H1 (cell line): Measurements from ENCODE around the gene RELN.

Experiments
- CREB1 ChIP-seq: IDR thresholded peaks from 2 replicates; pipeline ENCODE4 v1.6.1; 2012; ENCODE audit warnings: inconsistent platforms
- EZH2 ChIP-seq: fragments of 200-600 bp; sonication (generic); IDR thresholded peaks from 2 replicates; pipeline ENCODE4 v1.7.1; 2012; ENCODE audit warnings: low read depth, mild to moderate bottlenecking, moderate library complexity, low read length, inconsistent platforms; ENCODE audit not compliant: severe bottlenecking
- JUN ChIP-seq: IDR thresholded peaks from 2 replicates; pipeline ENCODE4 v1.6.1; 2011; ENCODE audit warnings: low read depth, mild to moderate bottlenecking, improper control_type of control experiment, low read length
- POLR2A ChIP-seq, 2 experiments: IDR thresholded peaks; 1 replicate in 1 of 2; 2 replicates in 1 of 2; pipeline ENCODE4 v1.6.1; 2011; ENCODE audit warnings: low read depth in 2 of 2, low read length in 2 of 2, mild to moderate bottlenecking in 2 of 2; ENCODE audit errors: control extremely low read depth in 1 of 2
- ZNF274 ChIP-seq: IDR thresholded peaks from 2 replicates; pipeline ENCODE4 v1.7.0; 2012; ENCODE audit warnings: low read length, borderline replicate concordance; ENCODE audit errors: extremely low read depth
- TF ChIP-seq, protein P1 (sequence below), 3 experiments: IDR thresholded peaks; 1 replicate in 2 of 3; 2 replicates in 1 of 3; pipeline versions ENCODE4 v1.5.1 to v1.6.1; 2011; ENCODE audit warnings: low read length in 3 of 3, mild to moderate bottlenecking in 3 of 3, inconsistent platforms in 2 of 3, low read depth in 1 of 3, moderate library complexity in 1 of 3; ENCODE audit not compliant: insufficient read depth in 1 of 3; ENCODE audit errors: control extremely low read depth in 1 of 3
- TF ChIP-seq, protein P2 (sequence below): fragments of 300-600 bp; sonication (generic); IDR thresholded peaks from 2 replicates; pipeline ENCODE4 v1.7.1; 2012; ENCODE audit warnings: low read length, moderate library complexity, mild to moderate bottlenecking, inconsistent platforms; ENCODE audit not compliant: insufficient replicate concordance
- TF ChIP-seq, protein P3 (sequence below): IDR thresholded peaks from 2 replicates; pipeline ENCODE4 v1.6.1; 2012; ENCODE audit warnings: inconsistent platforms

DNA sequence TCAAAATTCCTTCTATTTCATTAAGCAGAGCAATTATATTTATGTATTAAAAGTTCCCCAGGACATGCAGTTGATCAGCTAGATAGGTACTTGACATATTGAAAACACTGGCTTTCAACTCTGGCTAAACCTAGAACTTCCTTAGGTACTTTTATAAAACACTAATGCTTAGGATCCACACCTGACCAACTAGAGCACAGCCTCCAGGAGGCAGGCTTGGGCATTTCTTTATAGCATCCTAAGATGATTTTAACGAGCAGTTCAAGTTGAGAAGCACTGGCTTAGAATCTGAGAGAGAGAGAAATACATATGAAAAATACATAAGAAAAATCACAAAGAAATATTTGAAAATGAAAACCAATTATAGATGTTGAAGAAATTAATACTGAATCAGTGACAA, 564.3 kb downstream of the RELN start:
- TF ChIP-seq JUN (no peak), ZNF274 (no peak), EZH2 (no peak), CREB1 (no peak), POLR2A (IDR thresholded peaks at IDR 0.05; ENCODE audit: control extremely low read depth in 1 of 2, low read depth in 2 of 2, low read length in 2 of 2) (no peak)
- TF ChIP-seq, protein P1, sequence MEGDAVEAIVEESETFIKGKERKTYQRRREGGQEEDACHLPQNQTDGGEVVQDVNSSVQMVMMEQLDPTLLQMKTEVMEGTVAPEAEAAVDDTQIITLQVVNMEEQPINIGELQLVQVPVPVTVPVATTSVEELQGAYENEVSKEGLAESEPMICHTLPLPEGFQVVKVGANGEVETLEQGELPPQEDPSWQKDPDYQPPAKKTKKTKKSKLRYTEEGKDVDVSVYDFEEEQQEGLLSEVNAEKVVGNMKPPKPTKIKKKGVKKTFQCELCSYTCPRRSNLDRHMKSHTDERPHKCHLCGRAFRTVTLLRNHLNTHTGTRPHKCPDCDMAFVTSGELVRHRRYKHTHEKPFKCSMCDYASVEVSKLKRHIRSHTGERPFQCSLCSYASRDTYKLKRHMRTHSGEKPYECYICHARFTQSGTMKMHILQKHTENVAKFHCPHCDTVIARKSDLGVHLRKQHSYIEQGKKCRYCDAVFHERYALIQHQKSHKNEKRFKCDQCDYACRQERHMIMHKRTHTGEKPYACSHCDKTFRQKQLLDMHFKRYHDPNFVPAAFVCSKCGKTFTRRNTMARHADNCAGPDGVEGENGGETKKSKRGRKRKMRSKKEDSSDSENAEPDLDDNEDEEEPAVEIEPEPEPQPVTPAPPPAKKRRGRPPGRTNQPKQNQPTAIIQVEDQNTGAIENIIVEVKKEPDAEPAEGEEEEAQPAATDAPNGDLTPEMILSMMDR (IDR thresholded peaks at IDR 0.05; ENCODE audit: control extremely low read depth in 1 of 3, insufficient read depth in 1 of 3, low read depth in 1 of 3, low read length in 3 of 3) = peak in 1 of 3 experiments; percentile 19; a peak in 1 of 4 replicates
- TF ChIP-seq, protein P2, sequence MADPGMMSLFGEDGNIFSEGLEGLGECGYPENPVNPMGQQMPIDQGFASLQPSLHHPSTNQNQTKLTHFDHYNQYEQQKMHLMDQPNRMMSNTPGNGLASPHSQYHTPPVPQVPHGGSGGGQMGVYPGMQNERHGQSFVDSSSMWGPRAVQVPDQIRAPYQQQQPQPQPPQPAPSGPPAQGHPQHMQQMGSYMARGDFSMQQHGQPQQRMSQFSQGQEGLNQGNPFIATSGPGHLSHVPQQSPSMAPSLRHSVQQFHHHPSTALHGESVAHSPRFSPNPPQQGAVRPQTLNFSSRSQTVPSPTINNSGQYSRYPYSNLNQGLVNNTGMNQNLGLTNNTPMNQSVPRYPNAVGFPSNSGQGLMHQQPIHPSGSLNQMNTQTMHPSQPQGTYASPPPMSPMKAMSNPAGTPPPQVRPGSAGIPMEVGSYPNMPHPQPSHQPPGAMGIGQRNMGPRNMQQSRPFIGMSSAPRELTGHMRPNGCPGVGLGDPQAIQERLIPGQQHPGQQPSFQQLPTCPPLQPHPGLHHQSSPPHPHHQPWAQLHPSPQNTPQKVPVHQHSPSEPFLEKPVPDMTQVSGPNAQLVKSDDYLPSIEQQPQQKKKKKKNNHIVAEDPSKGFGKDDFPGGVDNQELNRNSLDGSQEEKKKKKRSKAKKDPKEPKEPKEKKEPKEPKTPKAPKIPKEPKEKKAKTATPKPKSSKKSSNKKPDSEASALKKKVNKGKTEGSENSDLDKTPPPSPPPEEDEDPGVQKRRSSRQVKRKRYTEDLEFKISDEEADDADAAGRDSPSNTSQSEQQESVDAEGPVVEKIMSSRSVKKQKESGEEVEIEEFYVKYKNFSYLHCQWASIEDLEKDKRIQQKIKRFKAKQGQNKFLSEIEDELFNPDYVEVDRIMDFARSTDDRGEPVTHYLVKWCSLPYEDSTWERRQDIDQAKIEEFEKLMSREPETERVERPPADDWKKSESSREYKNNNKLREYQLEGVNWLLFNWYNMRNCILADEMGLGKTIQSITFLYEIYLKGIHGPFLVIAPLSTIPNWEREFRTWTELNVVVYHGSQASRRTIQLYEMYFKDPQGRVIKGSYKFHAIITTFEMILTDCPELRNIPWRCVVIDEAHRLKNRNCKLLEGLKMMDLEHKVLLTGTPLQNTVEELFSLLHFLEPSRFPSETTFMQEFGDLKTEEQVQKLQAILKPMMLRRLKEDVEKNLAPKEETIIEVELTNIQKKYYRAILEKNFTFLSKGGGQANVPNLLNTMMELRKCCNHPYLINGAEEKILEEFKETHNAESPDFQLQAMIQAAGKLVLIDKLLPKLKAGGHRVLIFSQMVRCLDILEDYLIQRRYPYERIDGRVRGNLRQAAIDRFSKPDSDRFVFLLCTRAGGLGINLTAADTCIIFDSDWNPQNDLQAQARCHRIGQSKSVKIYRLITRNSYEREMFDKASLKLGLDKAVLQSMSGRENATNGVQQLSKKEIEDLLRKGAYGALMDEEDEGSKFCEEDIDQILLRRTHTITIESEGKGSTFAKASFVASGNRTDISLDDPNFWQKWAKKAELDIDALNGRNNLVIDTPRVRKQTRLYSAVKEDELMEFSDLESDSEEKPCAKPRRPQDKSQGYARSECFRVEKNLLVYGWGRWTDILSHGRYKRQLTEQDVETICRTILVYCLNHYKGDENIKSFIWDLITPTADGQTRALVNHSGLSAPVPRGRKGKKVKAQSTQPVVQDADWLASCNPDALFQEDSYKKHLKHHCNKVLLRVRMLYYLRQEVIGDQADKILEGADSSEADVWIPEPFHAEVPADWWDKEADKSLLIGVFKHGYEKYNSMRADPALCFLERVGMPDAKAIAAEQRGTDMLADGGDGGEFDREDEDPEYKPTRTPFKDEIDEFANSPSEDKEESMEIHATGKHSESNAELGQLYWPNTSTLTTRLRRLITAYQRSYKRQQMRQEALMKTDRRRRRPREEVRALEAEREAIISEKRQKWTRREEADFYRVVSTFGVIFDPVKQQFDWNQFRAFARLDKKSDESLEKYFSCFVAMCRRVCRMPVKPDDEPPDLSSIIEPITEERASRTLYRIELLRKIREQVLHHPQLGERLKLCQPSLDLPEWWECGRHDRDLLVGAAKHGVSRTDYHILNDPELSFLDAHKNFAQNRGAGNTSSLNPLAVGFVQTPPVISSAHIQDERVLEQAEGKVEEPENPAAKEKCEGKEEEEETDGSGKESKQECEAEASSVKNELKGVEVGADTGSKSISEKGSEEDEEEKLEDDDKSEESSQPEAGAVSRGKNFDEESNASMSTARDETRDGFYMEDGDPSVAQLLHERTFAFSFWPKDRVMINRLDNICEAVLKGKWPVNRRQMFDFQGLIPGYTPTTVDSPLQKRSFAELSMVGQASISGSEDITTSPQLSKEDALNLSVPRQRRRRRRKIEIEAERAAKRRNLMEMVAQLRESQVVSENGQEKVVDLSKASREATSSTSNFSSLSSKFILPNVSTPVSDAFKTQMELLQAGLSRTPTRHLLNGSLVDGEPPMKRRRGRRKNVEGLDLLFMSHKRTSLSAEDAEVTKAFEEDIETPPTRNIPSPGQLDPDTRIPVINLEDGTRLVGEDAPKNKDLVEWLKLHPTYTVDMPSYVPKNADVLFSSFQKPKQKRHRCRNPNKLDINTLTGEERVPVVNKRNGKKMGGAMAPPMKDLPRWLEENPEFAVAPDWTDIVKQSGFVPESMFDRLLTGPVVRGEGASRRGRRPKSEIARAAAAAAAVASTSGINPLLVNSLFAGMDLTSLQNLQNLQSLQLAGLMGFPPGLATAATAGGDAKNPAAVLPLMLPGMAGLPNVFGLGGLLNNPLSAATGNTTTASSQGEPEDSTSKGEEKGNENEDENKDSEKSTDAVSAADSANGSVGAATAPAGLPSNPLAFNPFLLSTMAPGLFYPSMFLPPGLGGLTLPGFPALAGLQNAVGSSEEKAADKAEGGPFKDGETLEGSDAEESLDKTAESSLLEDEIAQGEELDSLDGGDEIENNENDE = no peak
- TF ChIP-seq, protein P3, sequence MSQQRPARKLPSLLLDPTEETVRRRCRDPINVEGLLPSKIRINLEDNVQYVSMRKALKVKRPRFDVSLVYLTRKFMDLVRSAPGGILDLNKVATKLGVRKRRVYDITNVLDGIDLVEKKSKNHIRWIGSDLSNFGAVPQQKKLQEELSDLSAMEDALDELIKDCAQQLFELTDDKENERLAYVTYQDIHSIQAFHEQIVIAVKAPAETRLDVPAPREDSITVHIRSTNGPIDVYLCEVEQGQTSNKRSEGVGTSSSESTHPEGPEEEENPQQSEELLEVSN = no peak
